ENCODE measurements around the gene MYL3.
A peak's percentile ranks its signal among the peaks of the same experiment; 100 is the strongest.
"Not testable (repeated sequence)": the region's sequence is repeated elsewhere in the genome, so short reads cannot be mapped to it uniquely, and the experiment has no call there.

Gene MYL3

GRCh38 chr3:46863261-46863782, at the start of gene MYL3:
MYL3 (minus strand) TSS chr3:46863444; CDS start chr3:46863390, 54 bp downstream.
- DNase-seq: no peak

- DNase-seq: no peak
Observed at GRCh38 chr3:46912986-46913385, 49.7 kb upstream of the MYL3 start.

GRCh38 chr3:46910914-46911313, 47.7 kb upstream of the MYL3 start:
- DNase-seq: not testable (repeated sequence)

GRCh38 chr3:46910166-46910760, 47.0 kb upstream of the MYL3 start:
- DNase-seq: no peak

GRCh38 chr3:46909535-46910161, 46.4 kb upstream of the MYL3 start:
- DNase-seq: peak; percentile 86

- no peak for DNase-seq
Observed at GRCh38 chr3:46908986-46909534, 45.8 kb upstream of the MYL3 start.

- peak; percentile 60 for DNase-seq
Observed at GRCh38 chr3:46908294-46908985, 45.2 kb upstream of the MYL3 start.

- no peak for DNase-seq
Observed at GRCh38 chr3:46907960-46908293, 44.7 kb upstream of the MYL3 start.

- DNase-seq: no peak
Observed at GRCh38 chr3:46907271-46907670, 44.0 kb upstream of the MYL3 start.

GRCh38 chr3:46906471-46907058, 43.3 kb upstream of the MYL3 start:
- no peak for DNase-seq

GRCh38 chr3:46905661-46906451, 42.6 kb upstream of the MYL3 start:
- no peak for DNase-seq

GRCh38 chr3:46905213-46905560, 41.9 kb upstream of the MYL3 start:
- no peak for DNase-seq

GRCh38 chr3:46904303-46905212, 41.3 kb upstream of the MYL3 start:
- DNase-seq: no peak

GRCh38 chr3:46903341-46904302, 40.4 kb upstream of the MYL3 start:
- DNase-seq: peak; percentile 80

GRCh38 chr3:46902188-46902631, 39.0 kb upstream of the MYL3 start:
- DNase-seq: no peak

GRCh38 chr3:46901591-46902187, 38.4 kb upstream of the MYL3 start:
- DNase-seq: no peak

- no peak for DNase-seq
Observed at GRCh38 chr3:46901061-46901460, 37.8 kb upstream of the MYL3 start.

- DNase-seq: no peak
Observed at GRCh38 chr3:46900356-46900755, 37.1 kb upstream of the MYL3 start.

- DNase-seq: no peak
Observed at GRCh38 chr3:46900007-46900292, 36.7 kb upstream of the MYL3 start.

Measured in fibroblast of skin of right biceps (primary cell).